HFF-Myc (cell line): Measurements from ENCODE around the gene GDF15.

Experiments used
- DNase-seq: peaks from one replicate; pipeline ENCODE4 v3.0.0-alpha.2; 2011; ENCODE audit warnings: low read depth; ENCODE audit errors: extremely low read depth
- H3K4me3 ChIP-seq: replicated peaks from 2 replicates; pipeline ENCODE4 v1.5.1; 2011; ENCODE audit warnings: low read depth, mild to moderate bottlenecking, control low read depth, low read length
- TF ChIP-seq, protein P1 (sequence below): IDR thresholded peaks from 2 replicates; pipeline ENCODE4 v1.5.1; 2012; ENCODE audit warnings: mild to moderate bottlenecking, low read depth, low read length, control low read depth; ENCODE audit errors: missing control alignments

GDF15 gene

DNA sequence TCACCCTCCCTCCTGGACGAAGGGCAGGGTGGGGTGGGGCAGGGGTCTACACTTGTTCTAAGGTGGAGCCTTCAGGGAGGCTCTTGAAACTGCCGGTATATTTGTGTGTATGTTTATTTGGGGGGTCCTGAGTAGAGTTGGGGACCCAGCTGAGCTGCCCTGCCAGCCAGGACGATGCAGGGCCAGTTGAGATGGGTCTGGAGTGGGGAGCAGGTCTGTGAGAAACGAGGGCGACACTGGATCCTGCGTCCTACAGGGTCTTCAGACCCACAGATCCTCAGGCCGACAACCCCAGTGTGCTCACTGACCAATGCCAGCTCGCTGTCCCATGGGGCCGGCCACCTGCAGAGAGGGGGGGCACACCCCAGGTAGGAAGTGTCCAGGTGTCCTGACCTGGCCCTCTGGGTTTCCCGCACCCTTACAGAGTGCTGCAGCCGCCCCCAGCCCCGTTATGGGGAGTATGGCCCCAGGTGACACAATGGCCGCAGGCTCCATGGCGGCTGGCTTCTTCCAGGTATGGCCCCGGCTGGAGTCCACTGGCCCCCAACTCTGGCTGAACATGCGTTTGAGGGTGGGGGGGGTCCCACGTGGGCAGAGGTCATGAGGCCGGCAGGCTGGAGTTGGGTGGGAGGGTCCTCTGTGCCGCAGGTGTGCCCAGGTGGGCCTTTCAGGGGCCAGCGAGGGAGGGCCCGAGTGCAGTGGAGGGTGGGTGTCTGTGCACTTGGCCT is 44.6 kb downstream of the GDF15 start:
- H3K4me3 ChIP-seq, result no peak overlapping the region
- TF ChIP-seq, protein P1, sequence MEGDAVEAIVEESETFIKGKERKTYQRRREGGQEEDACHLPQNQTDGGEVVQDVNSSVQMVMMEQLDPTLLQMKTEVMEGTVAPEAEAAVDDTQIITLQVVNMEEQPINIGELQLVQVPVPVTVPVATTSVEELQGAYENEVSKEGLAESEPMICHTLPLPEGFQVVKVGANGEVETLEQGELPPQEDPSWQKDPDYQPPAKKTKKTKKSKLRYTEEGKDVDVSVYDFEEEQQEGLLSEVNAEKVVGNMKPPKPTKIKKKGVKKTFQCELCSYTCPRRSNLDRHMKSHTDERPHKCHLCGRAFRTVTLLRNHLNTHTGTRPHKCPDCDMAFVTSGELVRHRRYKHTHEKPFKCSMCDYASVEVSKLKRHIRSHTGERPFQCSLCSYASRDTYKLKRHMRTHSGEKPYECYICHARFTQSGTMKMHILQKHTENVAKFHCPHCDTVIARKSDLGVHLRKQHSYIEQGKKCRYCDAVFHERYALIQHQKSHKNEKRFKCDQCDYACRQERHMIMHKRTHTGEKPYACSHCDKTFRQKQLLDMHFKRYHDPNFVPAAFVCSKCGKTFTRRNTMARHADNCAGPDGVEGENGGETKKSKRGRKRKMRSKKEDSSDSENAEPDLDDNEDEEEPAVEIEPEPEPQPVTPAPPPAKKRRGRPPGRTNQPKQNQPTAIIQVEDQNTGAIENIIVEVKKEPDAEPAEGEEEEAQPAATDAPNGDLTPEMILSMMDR, result no peak
- DNase-seq, result no peak

DNA sequence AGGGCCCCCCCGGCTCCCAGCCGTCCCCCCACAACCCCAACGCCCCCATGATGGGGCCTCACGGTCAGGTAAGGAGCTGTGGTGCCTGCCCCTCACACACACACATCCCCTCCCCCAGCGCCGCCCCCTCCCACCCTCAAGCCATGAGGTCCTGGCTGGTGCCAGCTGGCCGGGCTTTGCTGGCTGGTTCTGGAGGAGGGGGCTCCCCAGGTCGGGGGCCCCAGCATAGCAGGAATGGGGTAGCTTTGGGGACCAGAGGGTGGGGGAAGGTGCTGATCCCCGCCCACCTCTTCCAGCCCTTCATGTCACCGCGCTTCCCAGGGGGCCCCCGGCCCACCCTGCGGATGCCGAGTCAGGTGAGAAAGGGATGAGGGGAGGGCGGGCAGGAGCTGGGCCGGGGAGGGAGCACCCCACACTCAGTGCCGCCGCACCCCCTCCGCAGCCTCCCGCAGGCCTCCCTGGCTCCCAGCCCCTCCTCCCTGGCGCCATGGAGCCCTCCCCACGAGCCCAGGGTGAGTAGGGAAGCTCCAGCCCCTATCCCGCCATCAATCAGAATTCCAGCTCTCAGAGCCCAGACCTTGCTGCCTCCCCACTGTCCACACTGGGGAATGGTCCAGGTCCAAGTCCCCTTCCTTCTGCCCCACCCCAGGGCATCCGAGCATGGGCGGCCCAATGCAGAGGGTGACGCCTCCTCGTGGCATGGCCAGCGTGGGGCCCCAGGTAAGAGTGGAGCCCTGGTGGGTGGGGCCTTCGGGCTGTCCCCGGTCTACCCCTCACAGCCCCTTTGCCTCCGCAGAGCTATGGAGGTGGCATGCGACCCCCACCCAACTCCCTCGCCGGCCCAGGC is 45.6 kb downstream of the GDF15 start:
- DNase-seq, result no peak
- TF ChIP-seq, protein P1, result no peak
- no peak overlapping the region for H3K4me3 ChIP-seq

DNA sequence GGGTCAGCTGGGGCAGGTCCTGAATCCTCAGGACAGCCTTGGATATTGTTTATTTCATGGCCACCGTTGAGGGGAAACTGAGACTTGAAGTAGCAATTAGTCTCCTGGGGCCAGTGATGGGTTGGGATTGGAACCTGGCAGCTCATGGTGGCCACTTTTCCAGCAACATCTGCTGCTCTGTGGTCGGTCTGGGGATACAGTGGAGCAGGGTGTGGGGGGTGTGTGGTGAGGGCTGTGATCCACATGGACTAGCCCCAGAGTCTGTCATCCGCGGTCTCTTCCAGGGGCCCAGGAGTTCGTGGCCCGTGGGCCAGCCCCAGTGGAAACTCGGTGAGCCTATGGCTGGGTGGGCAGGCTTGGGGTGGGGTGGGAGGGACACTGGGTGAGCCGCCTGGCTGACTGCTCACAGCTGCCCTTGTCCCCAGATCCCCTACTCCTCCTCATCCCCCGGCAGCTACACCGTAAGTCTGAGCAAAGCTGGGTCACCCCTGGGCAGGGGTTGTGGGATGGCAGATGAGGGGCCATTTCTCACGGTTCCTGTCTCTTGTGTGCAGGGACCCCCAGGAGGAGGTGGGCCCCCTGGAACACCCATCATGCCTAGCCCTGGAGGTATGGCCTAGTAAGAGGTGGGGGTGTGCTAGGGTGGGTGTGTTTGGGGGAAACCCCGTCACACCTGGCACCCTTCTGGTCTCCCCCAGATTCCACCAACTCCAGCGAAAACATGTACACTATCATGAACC is 46.5 kb downstream of the GDF15 start:
- no peak for DNase-seq
- H3K4me3 ChIP-seq, result no peak overlapping the region
- TF ChIP-seq, protein P1, result no peak

DNA sequence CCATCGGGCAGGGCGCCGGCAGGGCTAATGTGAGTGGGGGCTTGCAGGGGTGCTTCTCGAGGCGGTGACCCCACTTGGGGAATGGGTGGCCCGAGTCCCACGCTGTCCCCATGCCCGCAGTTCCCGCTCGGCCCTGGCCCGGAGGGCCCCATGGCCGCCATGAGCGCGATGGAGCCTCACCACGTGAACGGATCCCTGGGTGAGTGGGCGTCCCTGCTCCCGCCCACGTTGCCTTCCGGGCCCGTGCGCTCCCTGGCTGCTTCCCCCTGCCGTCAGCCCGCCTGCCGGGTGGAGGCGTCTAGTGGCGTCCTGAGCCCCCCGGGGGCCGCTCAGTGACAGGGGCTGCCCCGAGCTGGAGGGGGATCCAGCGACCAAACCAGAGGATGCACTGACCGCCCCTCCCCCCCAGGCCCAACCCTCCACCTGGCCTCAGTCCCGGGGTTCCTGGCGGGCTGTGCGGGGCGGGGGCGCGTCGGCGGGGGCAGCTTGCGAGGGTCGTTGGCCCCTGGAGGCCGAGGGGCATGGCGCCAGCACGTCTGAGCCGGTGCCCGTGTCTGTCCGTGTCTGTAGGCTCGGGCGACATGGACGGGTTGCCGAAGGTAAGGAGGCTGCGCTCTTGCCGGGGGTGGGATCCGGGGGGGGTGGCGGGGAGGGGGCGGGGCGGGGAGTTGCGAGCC is 47.2 kb downstream of the GDF15 start:
- TF ChIP-seq, protein P1, result no peak
- no peak for DNase-seq
- no peak overlapping the region for H3K4me3 ChIP-seq

DNA sequence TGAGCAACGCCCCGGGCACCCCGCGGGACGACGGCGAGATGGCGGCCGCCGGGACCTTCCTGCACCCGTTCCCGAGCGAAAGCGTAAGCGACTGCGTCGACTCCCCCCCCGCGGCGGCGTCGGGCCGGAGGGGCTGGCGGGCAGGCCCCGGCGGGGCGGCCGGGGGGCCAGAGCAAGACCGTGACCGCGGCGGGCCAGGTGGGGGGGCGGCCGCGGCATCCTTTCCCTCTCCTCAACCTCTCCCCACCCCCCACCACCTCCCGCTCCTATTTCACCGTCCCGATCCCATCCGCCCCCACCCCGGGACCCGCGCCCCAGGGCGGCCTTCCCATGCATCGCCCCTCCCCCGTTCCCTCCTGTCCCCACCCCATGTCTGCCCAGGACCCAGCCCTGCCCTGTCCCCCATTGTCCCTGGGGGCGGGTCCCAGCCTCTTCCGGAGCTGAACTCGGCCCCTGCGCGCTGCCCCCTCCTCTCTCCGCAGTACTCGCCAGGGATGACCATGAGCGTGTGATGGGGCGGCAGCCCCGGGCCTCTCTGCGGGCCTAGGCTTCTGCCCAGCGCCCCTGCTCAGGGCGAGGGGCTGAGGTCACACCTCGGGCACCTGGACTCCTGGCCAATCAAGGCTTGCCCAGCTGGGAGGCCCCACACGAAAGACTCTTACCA is 47.9 kb downstream of the GDF15 start:
- H3K4me3 ChIP-seq, result no peak overlapping the region
- DNase-seq, result no peak
- TF ChIP-seq, protein P1, result no peak
